Renal cortical epithelial cell (primary cell): ENCODE results near the gene RAB2B. TPM values are rescaled to one million over a fixed set of nuclear protein-coding genes. Genes with fewer than 3 reads are reported as not detected.
"Not testable (repeated sequence)": the region's sequence is repeated elsewhere in the genome, so short reads cannot be mapped to it uniquely, and the experiment has no call there.

Experiments
- DNase-seq: peaks from one replicate; pipeline ENCODE4 v3.0.0-alpha.2; 2011; ENCODE audit warnings: low read depth
- total RNA-seq: library from RNA; depleted of rRNA; stranded (reverse); fragments of >200 nt; gene quantifications from 2 replicates; pipeline ENCODE4 v1.2.3, GENCODE V29; 2014

The RAB2B gene
- total RNA-seq, 1 donor from 2014 or later, result 32.1 TPM

- DNase-seq, result no peak
Measured at GRCh38 chr14:21494902-21495762, 18.4 kb upstream of the RAB2B start.

- peak; percentile 42 for DNase-seq
Measured at GRCh38 chr14:21486640-21487087, 9.9 kb upstream of the RAB2B start.

- DNase-seq, result peak; percentile 59
Measured at GRCh38 chr14:21476523-21476924, 235 bp downstream of the RAB2B start.

GRCh38 chr14:21475767-21476522, 814 bp downstream of the RAB2B start:
- no peak for DNase-seq

- DNase-seq, result no peak
Measured at GRCh38 chr14:21467616-21468015, 9.1 kb downstream of the RAB2B start.

- peak; percentile 99 for DNase-seq
Measured at GRCh38 chr14:21455912-21456667, 20.7 kb downstream of the RAB2B start, which contains the start of gene CHD8. TSS of gene CHD8 (minus strand) at chr14:21456123. CDS start at chr14:21431643, 24,480 bp downstream.

GRCh38 chr14:21455592-21455911, 21.2 kb downstream of the RAB2B start:
- no peak for DNase-seq

- peak; percentile 32 for DNase-seq
Measured at GRCh38 chr14:21454843-21455544, 21.8 kb downstream of the RAB2B start.

GRCh38 chr14:21449899-21450216, 26.9 kb downstream of the RAB2B start:
- DNase-seq, result no peak

- DNase-seq, result not testable (repeated sequence)
Measured at GRCh38 chr14:21442657-21443056, 34.1 kb downstream of the RAB2B start.

GRCh38 chr14:21440859-21441258, 35.9 kb downstream of the RAB2B start:
- no peak for DNase-seq

GRCh38 chr14:21437063-21437901, 39.5 kb downstream of the RAB2B start:
- peak; percentile 92 for DNase-seq

GRCh38 chr14:21436567-21437062, 40.1 kb downstream of the RAB2B start:
- no peak for DNase-seq

GRCh38 chr14:21431126-21431525, 45.6 kb downstream of the RAB2B start:
- no peak for DNase-seq

- DNase-seq, result no peak
Measured at GRCh38 chr14:21428930-21429329, 47.8 kb downstream of the RAB2B start.

- DNase-seq, result no peak
Measured at GRCh38 chr14:21426692-21427091, 50.1 kb downstream of the RAB2B start.

GRCh38 chr14:21419528-21419927, 57.2 kb downstream of the RAB2B start:
- no peak for DNase-seq

GRCh38 chr14:21415329-21415728, 61.4 kb downstream of the RAB2B start:
- no peak for DNase-seq

GRCh38 chr14:21414137-21414631, 62.6 kb downstream of the RAB2B start:
- no peak for DNase-seq
